Bone marrow (tissue), 2 donors: Measurements from ENCODE around the gene CARD16.
"Not testable (repeated sequence)": the region's sequence is repeated elsewhere in the genome, so short reads cannot be mapped to it uniquely, and the experiment has no call there.

Experiments used
- DNase-seq, 2 donors: peaks; one replicate each; lab custom pipeline; 2025; lab: John Stamatoyannopoulos, UW

Gene CARD16

DNA sequence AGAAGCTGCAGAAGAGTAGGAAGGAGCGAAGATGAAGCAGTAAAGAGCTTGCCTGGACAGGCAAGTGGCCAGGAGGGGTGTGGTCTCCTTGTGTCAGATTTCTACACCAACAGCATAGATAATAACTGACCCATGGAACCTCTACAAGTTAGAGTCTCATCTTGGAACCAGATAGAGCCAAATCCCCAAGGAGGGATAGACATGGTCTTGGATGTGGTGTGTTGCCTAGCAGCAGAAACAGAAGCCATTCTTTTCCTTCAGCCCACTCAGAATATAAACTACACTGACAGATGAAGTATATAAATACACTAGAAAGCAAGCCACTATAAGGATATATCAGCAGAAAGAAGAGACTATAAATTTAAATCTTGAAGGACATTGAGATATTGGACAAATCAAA is 4.3 kb upstream of the CARD16 start:
- no peak for DNase-seq

DNA sequence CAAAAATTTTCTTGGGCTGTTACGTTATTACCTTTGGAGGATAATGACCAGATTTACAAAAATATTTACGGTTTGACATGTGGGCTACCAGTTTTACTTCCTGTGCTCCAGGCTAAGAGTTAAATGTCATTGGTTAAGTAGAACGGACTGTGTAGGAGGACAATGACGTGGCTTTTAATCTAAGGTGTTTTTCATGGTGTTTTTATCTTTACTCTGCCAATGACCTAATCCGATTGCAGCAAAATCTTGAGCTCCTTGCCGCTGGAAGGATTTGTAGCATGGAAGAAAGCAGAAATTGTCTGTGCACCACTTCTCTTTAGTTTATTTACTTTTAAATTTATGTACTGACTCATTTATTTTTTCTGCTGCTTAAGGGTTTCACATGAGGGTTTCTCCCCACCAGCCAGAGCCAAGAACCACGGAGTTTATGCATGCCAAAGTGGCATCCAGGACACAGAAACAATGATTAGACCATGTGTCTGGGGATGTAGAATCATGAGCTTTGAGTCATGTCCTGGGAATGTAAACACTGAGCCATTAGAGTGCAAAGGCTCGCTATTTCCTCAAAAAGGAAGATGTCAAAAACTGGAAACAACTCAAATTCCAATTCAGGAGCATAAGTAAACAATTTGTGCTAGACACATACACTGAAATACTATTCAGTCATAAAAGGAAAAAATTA is 1.9 kb upstream of the CARD16 start:
- no peak for DNase-seq

DNA sequence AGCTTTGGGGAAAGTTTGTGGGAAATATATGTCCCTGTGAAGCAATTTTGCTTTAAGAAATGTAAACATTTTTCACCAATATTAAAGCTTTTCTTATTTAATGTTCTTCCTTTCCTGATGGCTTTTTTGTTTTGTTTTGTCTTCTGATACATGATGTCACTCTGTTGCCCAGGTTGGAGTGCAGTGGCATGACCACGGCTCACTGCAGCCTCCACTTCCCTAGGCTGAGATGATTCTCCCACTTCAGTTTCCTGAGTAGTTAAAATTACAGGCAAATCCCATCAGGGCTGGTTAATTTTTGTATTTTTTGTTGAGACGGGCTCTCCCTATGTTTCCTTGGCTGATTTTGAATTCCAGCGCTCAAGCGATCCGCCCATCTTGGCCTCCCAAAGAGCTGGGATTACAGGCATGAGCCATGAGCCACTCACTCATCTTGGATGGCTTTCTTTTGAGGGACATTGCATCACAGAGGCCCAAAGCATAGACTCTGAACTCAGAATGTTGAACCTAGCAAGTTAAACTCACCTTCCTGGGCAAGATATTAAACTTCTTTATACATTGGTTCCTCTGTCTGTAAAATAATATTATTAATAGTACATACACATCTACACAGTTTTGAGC is 651 bp upstream of the CARD16 start:
- no peak for DNase-seq

DNA sequence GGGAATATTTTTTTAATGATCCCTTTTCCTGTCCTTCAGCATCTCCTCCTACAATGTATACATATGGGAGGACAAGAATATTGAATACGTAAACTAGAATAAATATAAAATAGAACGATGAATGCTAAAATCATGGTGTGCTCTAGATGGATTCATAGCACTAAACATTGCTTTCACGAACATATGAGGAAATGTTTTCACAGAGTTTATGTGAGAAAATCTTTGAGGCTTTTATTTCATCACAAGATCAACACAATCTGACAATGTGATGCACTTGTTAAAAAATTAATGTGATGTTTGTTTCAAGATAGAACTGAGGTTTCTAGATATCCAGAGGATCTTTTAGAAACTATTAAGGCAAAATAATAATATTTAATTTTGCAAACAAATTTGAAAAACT is 3.0 kb downstream of the CARD16 start:
- DNase-seq, result no peak

DNA sequence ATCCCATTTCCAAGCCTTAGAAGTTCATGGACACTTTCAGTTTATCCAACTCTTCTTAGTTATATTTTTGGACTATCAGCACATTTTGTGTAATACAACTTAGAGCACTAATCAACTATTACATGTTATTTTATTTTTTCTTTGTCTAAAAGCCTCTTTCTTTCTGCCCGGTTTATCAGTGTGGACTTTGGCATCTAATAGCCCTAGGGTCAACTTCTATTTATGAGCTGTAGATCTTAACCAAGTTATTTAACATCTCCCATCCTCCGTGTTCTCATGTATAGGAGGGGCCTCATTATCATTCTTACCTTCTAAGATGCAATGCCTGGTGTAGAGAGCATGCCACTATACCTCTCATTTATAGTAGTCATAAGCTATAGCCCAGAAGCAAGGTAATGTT is 4.4 kb downstream of the CARD16 start:
- DNase-seq, result no peak

DNA sequence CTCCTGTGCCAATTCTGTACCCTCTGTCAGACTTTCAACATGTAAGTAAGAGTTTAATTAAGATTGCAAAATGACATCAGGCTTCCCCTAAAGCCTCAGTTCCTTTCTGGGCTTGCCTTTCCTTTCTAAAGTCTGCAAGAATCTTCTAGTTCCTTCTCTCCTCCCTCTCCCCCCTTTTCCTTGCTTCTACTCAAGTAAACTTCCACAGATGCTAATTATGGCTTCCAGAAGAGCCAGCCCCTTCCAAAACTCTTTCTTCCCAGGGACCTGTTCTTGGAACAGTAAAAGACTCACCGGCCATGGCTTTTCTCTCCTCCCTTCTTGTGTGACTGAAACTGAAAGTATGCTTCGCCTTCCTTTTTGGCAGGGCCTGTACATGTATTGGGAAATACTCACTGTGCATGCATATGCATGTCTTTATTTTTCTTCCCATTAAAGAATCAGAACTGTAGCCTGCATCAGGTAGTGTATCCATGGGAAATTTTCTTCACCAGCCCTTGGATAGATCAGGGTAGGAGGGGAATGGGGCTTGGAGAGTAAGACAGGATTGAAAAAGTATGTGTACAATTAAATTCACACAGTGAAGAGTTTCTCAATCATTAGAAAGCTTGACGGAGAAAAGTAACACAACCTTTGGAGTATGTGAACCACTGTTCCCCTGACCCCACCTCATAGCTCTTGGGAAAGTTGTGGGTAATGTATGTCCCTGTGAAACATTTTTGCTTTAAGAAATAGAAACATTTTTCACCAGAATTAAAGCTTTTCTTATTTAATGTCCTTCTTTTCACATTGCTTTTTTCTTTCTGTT is 10.1 kb downstream of the CARD16 start, which contains the start of gene CASP1:
Gene CASP1, minus strand, starts transcription at position 332 of the 808 bp plus-strand sequence. Its CDS starts 31 bp downstream, at position 301.
- peak in 1 of 2 donors; percentile 75 for DNase-seq

DNA sequence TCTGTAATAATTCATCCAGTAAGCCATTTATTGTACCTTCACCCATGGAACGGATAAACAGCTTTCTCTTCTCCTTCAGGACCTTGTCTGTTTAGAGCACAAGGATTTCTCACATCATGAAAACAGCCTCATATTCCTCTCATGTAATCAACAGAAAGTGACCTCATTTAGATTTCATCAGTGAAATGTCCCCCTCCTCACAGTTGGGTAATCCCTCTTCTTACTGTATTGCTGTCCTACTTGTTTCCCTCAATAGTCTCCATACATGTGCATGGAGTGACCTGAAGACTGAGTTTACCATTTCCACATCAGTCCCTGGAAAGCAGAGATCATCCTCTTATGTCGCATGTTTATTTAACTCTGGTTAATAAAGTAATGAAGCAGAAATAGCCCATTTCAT is 10.7 kb downstream of the CARD16 start:
- not testable (repeated sequence) for DNase-seq

DNA sequence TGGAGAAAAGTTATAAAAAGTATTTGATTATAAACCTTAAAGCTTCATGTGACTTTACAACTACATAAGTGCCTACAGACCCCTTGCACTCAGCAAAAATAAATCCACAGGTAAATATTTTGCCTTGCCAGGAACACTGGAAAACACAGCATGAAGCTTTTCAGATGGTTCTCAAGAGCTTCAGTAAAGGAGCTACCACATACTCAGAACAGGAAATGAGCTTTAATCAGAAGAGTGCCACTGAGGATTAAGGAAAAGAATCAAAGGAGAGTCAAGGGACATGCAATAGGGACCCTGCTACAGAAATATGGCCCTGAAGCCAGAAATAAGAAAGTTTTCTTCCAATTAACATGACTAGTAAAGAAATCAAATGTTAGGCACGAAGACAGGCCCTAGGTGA is 11.4 kb downstream of the CARD16 start:
- DNase-seq, result no peak

DNA sequence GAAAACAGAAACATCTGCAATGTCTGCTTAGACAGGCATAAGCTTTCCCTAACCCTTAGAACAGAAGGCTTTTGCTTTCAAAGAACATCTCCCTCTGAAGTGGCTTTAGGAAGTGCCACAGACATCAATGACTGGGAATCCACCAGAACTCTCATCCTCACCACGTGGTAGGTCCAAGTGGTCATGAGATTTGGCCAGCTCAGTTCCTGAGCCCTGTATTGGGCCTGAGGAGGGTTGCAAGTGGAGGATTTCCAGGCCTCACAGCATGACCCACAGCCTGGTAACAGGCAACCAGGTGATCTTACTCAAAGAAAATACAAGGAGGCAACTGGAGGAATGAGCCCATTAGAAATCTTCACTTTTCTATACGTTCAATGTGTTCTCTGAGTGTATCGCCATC is 11.8 kb downstream of the CARD16 start:
- no peak for DNase-seq

DNA sequence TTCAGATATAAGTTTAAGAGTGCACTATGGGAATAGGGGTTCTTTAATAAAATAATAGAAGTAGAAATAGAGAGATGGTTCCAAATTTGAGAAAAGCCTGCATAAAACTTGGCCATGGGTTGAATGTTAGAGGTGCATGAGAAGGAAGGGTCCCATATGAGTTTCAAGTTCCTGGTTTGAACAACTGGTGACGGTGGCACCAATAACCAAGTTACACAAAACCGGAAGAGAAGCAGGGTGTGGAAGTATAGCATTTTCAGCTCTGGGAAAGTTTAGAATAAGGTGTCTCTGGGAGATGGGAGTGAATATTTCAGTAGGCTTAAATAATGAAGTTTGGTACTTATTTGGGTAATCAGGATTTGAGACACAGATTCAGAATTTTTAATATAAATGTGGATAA is 12.6 kb downstream of the CARD16 start:
- no peak for DNase-seq

DNA sequence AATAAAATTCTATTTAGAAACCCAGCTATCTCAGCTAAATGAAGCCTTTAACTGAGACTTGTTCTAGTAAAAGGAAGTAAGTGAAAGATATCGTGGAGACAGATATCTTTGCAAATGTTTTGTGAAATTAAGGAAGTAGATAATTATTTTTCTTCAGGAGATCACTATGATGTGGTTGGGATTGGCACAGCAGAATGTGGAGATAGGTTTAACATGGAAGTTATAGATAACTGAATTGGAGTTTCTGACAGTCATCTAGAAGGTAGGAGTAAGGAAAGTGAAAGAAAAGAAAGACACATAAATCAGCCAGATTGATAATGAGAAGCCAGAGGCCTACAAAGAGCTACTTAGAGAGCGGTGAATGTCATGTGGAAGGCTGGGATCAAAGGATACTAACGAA is 17.5 kb downstream of the CARD16 start:
- peak in 1 of 2 donors; percentile 42 for DNase-seq

DNA sequence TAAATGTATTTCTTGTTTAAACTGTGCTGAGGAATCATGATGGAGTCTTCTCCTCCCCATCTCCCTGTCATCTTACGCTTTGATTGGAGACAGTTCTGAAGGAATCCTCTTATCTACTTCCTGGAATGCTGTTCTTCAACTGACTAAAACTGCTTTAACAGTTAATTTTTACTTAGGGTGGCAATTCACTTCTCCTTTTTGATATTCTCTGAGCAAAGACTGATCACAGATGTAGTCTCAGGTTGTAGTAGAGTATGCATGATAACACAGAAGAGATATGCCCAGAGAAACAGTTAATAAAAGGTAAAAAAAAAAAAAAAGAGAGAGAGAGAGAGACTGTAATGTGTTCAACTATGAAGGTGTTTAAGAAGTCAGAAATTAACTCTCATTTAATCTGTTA is 20.7 kb downstream of the CARD16 start:
- DNase-seq, result no peak

DNA sequence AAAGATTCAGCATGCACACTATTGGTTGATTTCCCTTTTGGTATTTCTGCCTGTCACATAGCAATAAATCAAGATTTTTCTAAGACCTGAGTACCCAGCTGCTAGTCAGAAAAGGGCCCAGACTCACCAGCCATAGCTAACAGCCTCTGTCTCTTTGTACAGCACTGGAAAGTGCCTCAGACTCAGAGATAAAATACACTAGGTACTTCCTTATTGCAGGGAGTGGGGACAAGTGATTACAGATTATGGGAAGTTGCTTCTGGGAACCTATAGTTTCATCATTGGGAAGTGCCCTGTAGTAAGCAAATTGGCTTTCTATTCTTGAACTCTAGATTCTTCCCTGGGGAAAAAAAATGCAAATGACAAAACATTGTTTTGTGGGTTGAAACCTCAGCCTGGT is 22.1 kb downstream of the CARD16 start, which contains the start of gene CASP5:
Gene CASP5, minus strand, starts transcription at position 166 of the 400 bp plus-strand sequence. Its CDS starts 32 bp downstream, at position 134.
- DNase-seq, result peak in 1 of 2 donors; percentile 13

DNA sequence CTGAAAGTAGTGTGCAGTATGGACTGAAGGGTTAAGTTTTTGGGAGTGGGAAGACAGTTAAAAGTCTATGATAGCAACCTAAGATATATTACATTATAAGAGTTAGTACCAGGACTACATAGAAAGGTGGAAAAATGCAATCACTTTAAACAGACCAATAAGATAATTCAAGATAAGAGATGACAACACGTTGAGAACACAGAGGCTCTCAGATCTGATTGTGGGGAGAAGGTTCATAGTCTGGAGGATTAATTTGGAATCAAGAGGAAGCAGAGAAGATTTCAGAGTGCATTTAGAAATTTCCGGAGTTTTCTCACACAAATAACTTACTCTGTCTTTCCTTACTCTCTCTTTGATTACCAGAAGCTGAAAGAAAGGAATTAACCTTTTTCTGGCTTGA is 22.6 kb downstream of the CARD16 start:
- DNase-seq, result no peak

DNA sequence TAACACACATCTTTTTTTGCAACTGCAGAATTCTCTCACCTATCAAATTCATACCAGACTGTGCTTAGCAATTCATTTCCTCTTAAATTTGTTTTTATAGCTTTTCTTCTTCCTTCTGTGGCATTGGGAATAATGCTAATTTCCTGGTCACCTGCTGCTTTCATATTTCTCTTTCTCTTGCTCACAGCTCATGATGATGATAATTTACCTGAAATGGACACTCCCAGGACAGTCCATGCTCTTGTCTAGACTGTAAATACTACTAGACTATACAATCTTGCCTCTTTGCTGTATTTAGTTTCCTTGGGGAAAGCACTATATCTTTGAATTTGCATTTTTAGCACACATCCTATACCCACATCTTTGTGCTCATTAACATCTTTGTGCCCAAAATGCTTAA is 37.7 kb downstream of the CARD16 start:
- no peak for DNase-seq

DNA sequence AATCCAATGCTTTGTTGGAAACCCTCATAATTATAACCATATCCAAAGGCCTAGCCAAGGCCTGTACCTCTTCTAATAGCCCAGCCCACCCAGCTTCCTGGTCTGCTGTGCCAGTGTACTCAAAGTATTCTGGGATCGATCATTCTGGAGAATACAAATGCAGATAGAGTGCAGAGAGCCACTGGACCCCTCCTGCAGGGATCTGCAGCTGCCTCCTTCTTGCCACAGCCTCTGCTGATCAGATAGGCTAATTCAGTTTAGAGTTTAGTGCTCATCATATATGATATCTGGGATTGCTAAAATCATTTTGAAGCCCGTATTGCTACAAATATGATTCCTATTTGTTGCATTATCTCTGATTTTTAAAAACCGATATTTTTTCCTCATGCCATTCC is 39.7 kb downstream of the CARD16 start:
- no peak for DNase-seq

DNA sequence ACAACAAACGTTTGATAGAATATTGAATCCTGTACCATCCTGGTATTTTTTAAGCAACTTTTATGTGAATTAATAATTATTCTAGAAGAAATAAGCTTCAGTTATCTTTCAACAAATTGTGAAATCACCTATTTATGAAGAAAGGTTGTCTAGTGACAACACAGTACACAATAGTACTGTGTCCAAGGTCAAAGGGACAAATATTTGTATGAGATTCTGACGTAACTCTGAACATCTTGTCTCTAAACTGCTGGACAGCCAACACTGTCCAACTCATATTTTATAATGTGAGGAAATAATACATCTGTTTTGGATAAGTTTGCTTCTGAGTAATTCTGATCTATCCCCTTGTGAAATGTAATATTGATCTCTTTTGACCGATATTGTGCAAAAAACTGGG is 41.1 kb downstream of the CARD16 start:
- DNase-seq, result no peak

DNA sequence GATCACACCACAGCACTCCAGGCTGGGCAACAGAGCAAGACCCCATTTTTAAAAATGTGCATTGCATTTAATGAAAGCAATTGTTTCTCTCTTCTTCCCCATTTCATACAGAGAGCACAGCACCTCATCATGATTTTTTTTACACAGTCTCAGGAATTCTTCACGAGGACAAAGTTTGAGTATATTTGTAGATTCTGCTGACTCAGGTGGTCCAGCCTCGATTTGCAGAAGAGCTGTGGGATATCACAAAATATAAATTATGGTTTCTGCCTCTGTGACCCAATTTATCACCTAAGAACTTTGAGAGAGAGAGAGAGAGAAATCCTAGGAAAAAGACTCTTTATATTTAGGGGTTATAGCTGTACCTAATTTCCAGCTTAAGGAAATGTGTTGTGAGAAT is 42.0 kb downstream of the CARD16 start:
- no peak for DNase-seq

DNA sequence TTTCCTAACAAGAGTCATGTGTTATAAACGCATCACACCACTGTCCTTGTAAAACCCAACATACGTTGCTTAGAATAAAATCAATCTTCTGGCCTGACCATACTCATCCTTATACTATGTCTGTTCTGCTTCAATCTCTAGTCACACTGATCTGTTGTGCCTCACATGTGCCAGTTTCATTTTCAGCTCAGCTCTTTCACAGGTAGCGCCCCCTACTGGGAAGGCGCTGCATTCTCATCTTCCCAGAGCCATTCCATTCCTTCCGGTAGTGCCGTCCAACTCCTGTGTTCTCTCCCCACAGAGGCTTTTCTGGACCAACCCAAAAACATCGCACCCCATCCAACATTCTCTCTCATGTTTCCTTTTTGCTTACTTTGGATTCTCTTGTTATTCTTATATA is 44.3 kb downstream of the CARD16 start:
- peak in 1 of 2 donors; percentile 32 for DNase-seq

DNA sequence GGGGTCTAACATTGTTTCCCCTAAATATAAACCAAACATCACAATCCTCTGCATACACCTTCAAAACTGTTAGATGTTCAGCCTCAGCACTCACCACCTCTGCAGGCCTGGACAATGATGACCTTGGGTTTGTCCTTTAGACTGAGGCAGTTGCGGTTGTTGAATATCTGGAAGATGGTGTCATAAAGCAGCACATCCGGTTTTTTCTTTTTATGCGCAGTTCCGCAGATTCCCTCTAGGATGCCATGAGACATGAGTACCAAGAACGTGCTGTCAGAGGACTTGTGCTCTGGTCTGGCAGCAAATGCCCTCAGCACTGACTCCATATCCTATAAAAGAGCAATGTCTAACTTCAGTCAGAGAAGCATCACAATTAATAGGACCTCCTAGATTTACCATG is 45.0 kb downstream of the CARD16 start:
- no peak for DNase-seq

DNA sequence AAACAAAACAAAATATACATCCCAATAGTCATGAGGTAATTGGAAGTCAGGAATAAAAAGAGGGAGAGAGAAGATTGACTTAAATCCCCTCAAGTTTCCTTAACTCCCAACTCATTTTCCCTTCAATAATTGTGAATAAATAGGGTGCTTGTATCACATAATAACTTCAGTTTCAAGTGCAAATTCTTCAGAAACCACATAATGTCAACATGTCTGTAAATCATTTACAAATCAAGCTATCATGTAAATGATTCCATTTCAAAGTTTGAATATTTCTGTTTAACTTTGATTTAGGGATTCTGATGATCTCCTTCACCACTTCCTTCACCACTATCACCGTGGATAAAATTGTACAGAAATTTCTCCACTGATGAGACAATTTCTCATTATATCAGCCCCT is 45.4 kb downstream of the CARD16 start:
- no peak for DNase-seq

DNA sequence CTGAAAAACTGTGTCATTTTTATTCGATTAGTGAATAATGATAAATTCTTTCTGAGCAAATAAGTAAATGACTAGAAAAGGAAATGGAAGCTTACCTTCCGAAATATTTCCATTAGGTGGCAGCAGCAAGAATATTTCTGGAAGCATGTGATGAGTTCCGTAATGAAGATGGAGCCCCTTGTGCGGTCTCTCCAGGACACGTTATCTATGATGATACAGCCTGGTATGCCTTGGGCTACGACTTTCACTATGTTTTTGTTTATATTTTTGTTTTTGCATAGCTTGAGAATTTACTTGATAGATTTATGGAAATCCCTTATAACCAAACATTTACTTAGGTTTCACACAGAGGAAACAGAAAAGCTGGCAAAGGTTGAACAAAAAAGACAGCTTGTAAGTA is 47.8 kb downstream of the CARD16 start:
- DNase-seq, result no peak

DNA sequence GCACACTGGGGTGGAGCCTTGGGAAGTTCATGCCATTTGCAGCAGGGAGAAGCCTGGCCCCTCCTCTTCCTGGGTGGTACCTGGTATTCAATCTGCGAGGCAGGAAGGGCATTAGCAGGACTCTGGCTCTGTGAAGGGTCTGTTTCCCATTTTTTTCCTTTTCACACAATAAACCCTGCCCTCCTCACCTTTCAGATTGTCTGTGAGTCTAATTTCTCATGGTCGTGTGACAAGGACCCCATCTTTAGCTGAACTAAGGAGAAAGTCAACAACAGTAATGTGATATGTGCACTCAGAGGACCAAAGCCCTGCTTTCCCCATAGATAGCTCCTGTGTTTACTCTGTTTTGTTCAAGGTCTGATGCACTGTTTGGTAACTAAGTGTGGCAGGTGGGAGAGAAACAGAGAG is 50.1 kb downstream of the CARD16 start:
- no peak for DNase-seq
